ENCODE data around the gene UBE2D2. TPM values are rescaled to one million over a fixed set of nuclear protein-coding genes. Genes with fewer than 3 reads are reported as not detected.

Gene UBE2D2
- total RNA-seq, 1 donor from 2014 or later: 155 TPM

DNA sequence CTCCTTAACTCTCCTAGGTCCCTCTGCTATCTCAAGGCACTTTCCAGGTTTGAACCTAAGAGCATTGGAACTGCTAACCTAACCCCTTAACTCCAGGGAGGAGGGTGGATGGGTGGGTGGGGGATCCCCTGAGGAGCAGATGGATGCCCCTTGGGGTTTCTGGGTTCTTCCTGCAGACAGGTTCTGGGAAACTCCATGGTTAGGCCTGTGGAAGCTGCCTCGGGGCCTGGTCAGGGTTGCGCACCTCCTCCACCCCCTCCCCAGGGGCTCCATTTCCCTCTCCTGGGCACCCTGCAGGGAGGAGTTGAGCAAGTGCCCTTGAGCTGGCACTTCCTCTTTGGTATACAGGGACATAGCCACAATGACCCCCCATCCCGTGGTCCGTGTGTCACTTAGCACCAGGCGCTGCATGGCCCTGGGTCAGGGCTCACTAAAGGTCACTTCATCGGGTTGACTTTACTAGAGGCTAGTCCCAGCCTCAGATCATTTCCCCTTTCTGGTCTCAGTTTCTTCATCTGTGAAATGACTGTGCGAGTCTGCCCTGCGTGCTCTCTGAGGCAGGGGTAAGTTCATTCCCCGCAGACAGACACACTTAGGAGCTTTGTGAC, 103.1 kb downstream of the UBE2D2 start:
- Mint-ChIP-seq H3K27me3 (no peaks in the 10 kb centered on the region), H3K36me3 (ENCODE audit: insufficient read depth) (no peaks in the 10 kb centered on the region), H3K9me3 (ENCODE audit: low read depth) (no peaks in the 10 kb centered on the region), H3K27ac (no peak overlapping the region), H3K4me1 (ENCODE audit: low read depth) (peaks cover 27% of the 10 kb centered on the region), H3K4me3 (ENCODE audit: low read depth) (no peak overlapping the region)
- TF ChIP-seq, protein P1, sequence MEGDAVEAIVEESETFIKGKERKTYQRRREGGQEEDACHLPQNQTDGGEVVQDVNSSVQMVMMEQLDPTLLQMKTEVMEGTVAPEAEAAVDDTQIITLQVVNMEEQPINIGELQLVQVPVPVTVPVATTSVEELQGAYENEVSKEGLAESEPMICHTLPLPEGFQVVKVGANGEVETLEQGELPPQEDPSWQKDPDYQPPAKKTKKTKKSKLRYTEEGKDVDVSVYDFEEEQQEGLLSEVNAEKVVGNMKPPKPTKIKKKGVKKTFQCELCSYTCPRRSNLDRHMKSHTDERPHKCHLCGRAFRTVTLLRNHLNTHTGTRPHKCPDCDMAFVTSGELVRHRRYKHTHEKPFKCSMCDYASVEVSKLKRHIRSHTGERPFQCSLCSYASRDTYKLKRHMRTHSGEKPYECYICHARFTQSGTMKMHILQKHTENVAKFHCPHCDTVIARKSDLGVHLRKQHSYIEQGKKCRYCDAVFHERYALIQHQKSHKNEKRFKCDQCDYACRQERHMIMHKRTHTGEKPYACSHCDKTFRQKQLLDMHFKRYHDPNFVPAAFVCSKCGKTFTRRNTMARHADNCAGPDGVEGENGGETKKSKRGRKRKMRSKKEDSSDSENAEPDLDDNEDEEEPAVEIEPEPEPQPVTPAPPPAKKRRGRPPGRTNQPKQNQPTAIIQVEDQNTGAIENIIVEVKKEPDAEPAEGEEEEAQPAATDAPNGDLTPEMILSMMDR (IDR thresholded peaks at IDR 0.05; ENCODE audit: unreplicated experiment): no peak
- DNase-seq (ENCODE audit: low spot score, unreplicated experiment): no peak

DNA sequence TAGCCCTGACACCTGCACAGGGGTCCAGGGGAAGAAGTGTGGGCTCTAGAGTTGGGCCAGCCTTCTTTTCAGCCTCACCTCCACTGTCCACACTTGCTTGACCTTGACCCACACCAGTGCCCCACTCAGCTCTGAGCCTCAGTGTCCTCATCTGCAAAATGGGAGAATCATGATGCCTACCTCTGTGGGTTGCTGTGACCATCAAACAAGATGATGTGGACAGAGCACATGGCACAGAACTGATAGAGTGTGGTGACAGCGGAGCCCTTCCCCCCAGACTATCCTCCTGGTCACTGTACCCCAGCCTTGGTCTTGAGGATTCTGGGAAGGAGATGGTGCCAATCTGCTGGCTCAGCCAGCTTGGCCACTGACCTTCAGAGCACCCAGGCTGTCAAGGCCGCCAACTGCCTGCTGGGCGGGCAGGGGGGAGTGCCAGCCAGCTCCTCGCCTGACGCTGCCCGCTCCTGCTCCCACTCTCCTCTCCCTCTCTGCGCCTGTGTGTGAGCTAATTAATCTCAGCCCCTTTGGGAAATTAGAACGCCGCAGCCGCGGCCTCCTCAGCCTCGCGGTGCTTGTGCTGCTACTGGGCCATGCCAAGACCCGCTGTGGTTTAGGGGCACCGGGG, 103.7 kb downstream of the UBE2D2 start:
- Mint-ChIP-seq H3K9me3 (ENCODE audit: low read depth) (no peaks in the 10 kb centered on the region), H3K4me3 (ENCODE audit: low read depth) (no peak overlapping the region), H3K4me1 (ENCODE audit: low read depth) (peaks cover 30% of the 10 kb centered on the region), H3K27me3 (no peaks in the 10 kb centered on the region), H3K36me3 (ENCODE audit: insufficient read depth) (no peaks in the 10 kb centered on the region), H3K27ac (no peak overlapping the region)
- TF ChIP-seq, protein P1 (IDR thresholded peaks at IDR 0.05; ENCODE audit: unreplicated experiment): no peak
- DNase-seq (ENCODE audit: low spot score, unreplicated experiment): no peak

DNA sequence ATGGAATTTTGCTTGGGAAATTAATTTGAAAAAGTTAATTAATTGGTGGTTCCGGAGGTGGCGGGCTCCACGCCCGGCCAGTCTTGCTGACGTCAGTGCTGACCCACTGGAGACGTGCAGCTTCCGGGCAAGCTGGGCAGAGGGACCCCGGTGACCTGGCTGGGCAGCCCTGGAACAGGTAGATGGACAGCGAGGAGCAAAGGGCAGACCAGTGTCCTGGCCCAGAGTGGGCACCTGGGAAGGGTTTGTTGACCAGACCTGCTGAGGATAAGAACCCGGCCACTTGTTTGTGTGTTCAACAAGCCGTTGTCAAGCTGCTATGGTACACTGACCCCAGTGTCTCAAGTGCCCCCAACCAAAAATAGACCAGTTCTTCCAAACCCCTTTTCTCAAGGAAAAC, 104.5 kb downstream of the UBE2D2 start:
- no peaks in the 10 kb centered on the region for H3K36me3 Mint-ChIP-seq (ENCODE audit: insufficient read depth)
- peaks cover 33% of the 10 kb centered on the region for H3K4me1 Mint-ChIP-seq (ENCODE audit: low read depth)
- no peaks in the 10 kb centered on the region for H3K27me3 Mint-ChIP-seq
- no peak overlapping the region for H3K4me3 Mint-ChIP-seq (ENCODE audit: low read depth)
- TF ChIP-seq, protein P1 (IDR thresholded peaks at IDR 0.05; ENCODE audit: unreplicated experiment): no peak
- no peaks in the 10 kb centered on the region for H3K9me3 Mint-ChIP-seq (ENCODE audit: low read depth)
- no peak for DNase-seq (ENCODE audit: low spot score, unreplicated experiment)
- H3K27ac Mint-ChIP-seq: no peak overlapping the region

DNA sequence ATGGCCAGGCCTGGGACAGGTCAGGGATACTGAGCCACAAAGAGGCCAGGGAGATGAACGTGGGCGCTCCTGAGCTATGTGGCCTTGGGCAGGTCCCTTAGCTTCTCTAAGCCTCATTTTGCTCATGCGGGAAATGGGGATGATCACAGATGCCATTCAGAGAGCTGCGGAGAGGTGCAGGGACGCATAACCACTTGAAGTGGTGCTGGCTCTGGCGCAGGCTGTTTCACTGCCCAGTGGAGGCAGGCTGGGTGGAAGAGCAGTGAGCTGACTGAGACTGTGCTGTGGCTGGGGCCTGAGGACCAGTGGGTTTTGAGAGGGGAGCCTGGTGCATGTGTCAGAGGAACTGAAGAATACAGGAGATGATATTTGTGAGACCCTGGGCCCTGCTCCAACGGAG, 105.4 kb downstream of the UBE2D2 start:
- Mint-ChIP-seq H3K9me3 (ENCODE audit: low read depth) (no peaks in the 10 kb centered on the region), H3K27ac (no peak overlapping the region), H3K36me3 (ENCODE audit: insufficient read depth) (no peaks in the 10 kb centered on the region), H3K4me1 (ENCODE audit: low read depth) (peaks cover 30% of the 10 kb centered on the region), H3K4me3 (ENCODE audit: low read depth) (no peak overlapping the region), H3K27me3 (no peaks in the 10 kb centered on the region)
- TF ChIP-seq, protein P1 (IDR thresholded peaks at IDR 0.05; ENCODE audit: unreplicated experiment): no peak
- no peak for DNase-seq (ENCODE audit: low spot score, unreplicated experiment)

DNA sequence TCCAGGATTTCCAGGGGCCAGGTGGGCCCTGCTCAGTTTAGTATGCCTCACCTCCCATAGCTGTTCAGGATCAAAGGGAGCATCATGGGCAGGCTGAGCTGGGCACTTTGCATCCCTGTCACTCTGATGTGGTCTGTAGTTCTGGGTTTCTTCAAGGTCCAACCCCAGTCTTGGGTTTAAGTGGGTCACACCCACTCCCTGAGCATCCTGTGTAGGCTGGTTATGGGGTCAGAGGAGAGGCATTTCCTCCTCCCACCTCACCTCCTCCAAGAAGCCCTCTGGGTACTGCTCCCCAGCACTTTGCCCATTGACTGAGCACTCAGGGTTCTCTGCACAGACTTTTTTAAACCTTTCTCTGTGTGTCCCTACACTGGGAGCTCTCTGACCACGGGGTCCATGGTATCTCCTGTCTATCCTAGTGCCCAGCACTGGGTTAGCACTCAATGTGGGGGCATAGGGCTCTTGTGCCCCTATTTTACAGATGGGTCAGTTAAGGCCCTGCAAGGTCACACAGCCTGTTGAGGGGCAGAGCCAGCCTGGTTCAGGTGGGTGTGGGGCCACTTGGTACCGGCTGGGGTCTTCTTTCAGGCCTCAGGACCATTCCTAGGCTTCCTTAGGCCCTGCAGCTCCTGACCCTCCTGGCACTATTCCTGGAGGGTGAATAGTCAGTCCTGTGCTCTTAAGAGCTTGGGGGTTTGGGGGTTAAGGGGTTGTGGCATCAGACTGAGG, 106.0 kb downstream of the UBE2D2 start:
- no peaks in the 10 kb centered on the region for H3K36me3 Mint-ChIP-seq (ENCODE audit: insufficient read depth)
- no peak for DNase-seq (ENCODE audit: low spot score, unreplicated experiment)
- peak overlapping the region; percentile 13 for H3K27ac Mint-ChIP-seq
- TF ChIP-seq, protein P1 (IDR thresholded peaks at IDR 0.05; ENCODE audit: unreplicated experiment): no peak
- H3K4me1 Mint-ChIP-seq (ENCODE audit: low read depth): peaks cover 31% of the 10 kb centered on the region
- H3K4me3 Mint-ChIP-seq (ENCODE audit: low read depth): no peak overlapping the region
- H3K9me3 Mint-ChIP-seq (ENCODE audit: low read depth): no peaks in the 10 kb centered on the region
- H3K27me3 Mint-ChIP-seq: no peaks in the 10 kb centered on the region
